Neural cell (in vitro differentiated cells): ENCODE data around the gene NME9. TPM values are rescaled to one million over a fixed set of nuclear protein-coding genes. Genes with fewer than 3 reads are reported as not detected.

Source experiments
- H2AFZ ChIP-seq: fragments of 200-600, 300-800 bp; sonication (generic), shearing (Covaris generic); 2 replicates; pipeline ENCODE4 v1.6.0; 2014; ENCODE audit warnings: low read depth, mild to moderate bottlenecking, antibody characterized with exemption, low read length, moderate library complexity
- H3F3A ChIP-seq: fragments of 200-600 bp; shearing (Covaris generic); 2 replicates; pipeline ENCODE4 v1.6.1; 2016; ENCODE audit warnings: mild to moderate bottlenecking, moderate library complexity, mixed read lengths, antibody characterized with exemption, low read length; ENCODE audit not compliant: insufficient read depth, poor library complexity, severe bottlenecking
- H3K27ac ChIP-seq: fragments of 200-600, 300-800 bp; sonication (generic), shearing (Covaris generic); 2 replicates; pipeline ENCODE4 v1.5.1; 2014; ENCODE audit warnings: mild to moderate bottlenecking, low read length, moderate library complexity
- H3K27me3 ChIP-seq: fragments of 300-800, 200-600 bp; sonication (generic), shearing (Covaris generic); 2 replicates; pipeline ENCODE4 v1.6.0; 2014; ENCODE audit warnings: mild to moderate bottlenecking, low read depth, low read length, moderate library complexity; ENCODE audit not compliant: insufficient read depth
- H3K36me3 ChIP-seq: fragments of 300-800, 200-600 bp; sonication (generic), shearing (Covaris generic); 2 replicates; pipeline ENCODE4 v1.5.1; 2014; ENCODE audit warnings: mild to moderate bottlenecking, antibody characterized with exemption, low read length, moderate library complexity; ENCODE audit not compliant: insufficient read depth
- H3K4me2 ChIP-seq: fragments of 300-800, 200-600 bp; sonication (generic), shearing (Covaris generic); 2 replicates; pipeline ENCODE4 v1.6.0; 2014; ENCODE audit warnings: mild to moderate bottlenecking, low read length
- H3K4me3 ChIP-seq: fragments of 300-800, 200-600 bp; sonication (generic), shearing (Covaris generic); 2 replicates; pipeline ENCODE4 v1.5.1; 2014; ENCODE audit warnings: mild to moderate bottlenecking, low read length, moderate library complexity
- H3K79me2 ChIP-seq: fragments of 200-600 bp; shearing (Covaris generic); replicated peaks from 2 replicates; pipeline ENCODE4 v1.6.0; 2014; ENCODE audit warnings: mild to moderate bottlenecking, low read length, moderate library complexity; ENCODE audit not compliant: insufficient read depth
- H3K9ac ChIP-seq: fragments of 300-800, 200-600 bp; sonication (generic), shearing (Covaris generic); 2 replicates; pipeline ENCODE4 v1.6.1; 2016; ENCODE audit warnings: mild to moderate bottlenecking, low read length, mixed read lengths
- H3K9me2 ChIP-seq: fragments of 200-600 bp; shearing (Covaris generic); 2 replicates; pipeline ENCODE4 v1.6.1; 2016; ENCODE audit warnings: mild to moderate bottlenecking, low read length, mixed read lengths; ENCODE audit not compliant: insufficient read depth
- H3K9me3 ChIP-seq: fragments of 200-600, 300-800 bp; sonication (generic), shearing (Covaris generic); 2 replicates; pipeline ENCODE4 v1.6.1; 2016; ENCODE audit warnings: mild to moderate bottlenecking, mixed run types, low read length, moderate library complexity, mixed read lengths
- H4K20me1 ChIP-seq: fragments of 200-600 bp; shearing (Covaris generic); 2 replicates; pipeline ENCODE4 v1.6.1; 2016; ENCODE audit warnings: mild to moderate bottlenecking, mixed run types; ENCODE audit not compliant: insufficient read depth
- CTCF ChIP-seq: fragments of 450-650 bp; IDR thresholded peaks from 2 replicates; pipeline ENCODE4 v1.5.1; 2014; ENCODE audit warnings: antibody characterized with exemption, mild to moderate bottlenecking, moderate library complexity; ENCODE audit not compliant: poor library complexity, severe bottlenecking
- EP300 ChIP-seq: fragments of 450-650 bp; conservative IDR thresholded peaks from 2 replicates; pipeline ENCODE4 v1.6.1; 2014; ENCODE audit warnings: antibody characterized with exemption, mild to moderate bottlenecking, moderate library complexity; ENCODE audit not compliant: poor library complexity, severe bottlenecking
- EZH2 ChIP-seq: fragments of 200-600, 300-800 bp; shearing (Covaris generic), sonication (generic); IDR thresholded peaks from 2 replicates; pipeline ENCODE4 v1.6.1; 2014; ENCODE audit warnings: antibody characterized with exemption, low read length, borderline replicate concordance, mild to moderate bottlenecking; ENCODE audit not compliant: insufficient read depth, poor library complexity, severe bottlenecking
- MXI1 ChIP-seq: fragments of 450-650 bp; conservative IDR thresholded peaks from 2 replicates; pipeline ENCODE4 v1.6.1; 2014; ENCODE audit warnings: antibody characterized with exemption, mild to moderate bottlenecking; ENCODE audit not compliant: poor library complexity, severe bottlenecking
- POLR2AphosphoS5 ChIP-seq: IDR thresholded peaks from 2 replicates; pipeline ENCODE4 v1.6.1; 2012
- RAD21 ChIP-seq: fragments of 450-650 bp; conservative IDR thresholded peaks from 2 replicates; pipeline ENCODE4 v1.6.1; 2014; ENCODE audit warnings: antibody characterized with exemption, mild to moderate bottlenecking, moderate library complexity
- REST ChIP-seq: IDR thresholded peaks from 2 replicates; pipeline ENCODE4 v1.6.1; 2012; ENCODE audit warnings: borderline replicate concordance
- SMC3 ChIP-seq: fragments of 450-650 bp; conservative IDR thresholded peaks from 2 replicates; pipeline ENCODE4 v1.6.1; 2014; ENCODE audit warnings: antibody characterized with exemption, mild to moderate bottlenecking, moderate library complexity; ENCODE audit not compliant: poor library complexity
- TAF1 ChIP-seq: IDR thresholded peaks from 2 replicates; pipeline ENCODE4 v1.6.1; 2012; ENCODE audit warnings: low read depth
- polyA plus RNA-seq: library from polyadenylated mRNA; depleted of rRNA; stranded (reverse); fragments of >200 nt; gene quantifications from 2 replicates; pipeline ENCODE4 v1.2.3, GENCODE V29; 2014

NME9 gene
- polyA plus RNA-seq, 1 donor from 2014 or later, result 17.4 TPM

- no peak overlapping the region for H2AFZ ChIP-seq
- H3K9ac ChIP-seq, result no peak overlapping the region
- TF ChIP-seq REST (no peak), EZH2 (no peak), TAF1 (no peak), MXI1 (no peak), CTCF (no peak), RAD21 (no peak), POLR2AphosphoS5 (no peak), EP300 (no peak), SMC3 (no peak)
- H3K9me3 ChIP-seq, result no peaks in the 10 kb centered on the region
- no peaks in the 10 kb centered on the region for H3K27me3 ChIP-seq
- no peaks in the 10 kb centered on the region for H3K36me3 ChIP-seq
- H4K20me1 ChIP-seq, result no peaks in the 10 kb centered on the region
- H3K4me3 ChIP-seq, result no peak overlapping the region
- H3F3A ChIP-seq, result no peaks in the 10 kb centered on the region
- H3K4me2 ChIP-seq, result no peak overlapping the region
- H3K27ac ChIP-seq, result no peak overlapping the region
- H3K79me2 ChIP-seq, result no peaks in the 10 kb centered on the region
- no peaks in the 10 kb centered on the region for H3K9me2 ChIP-seq
Measured at GRCh38 chr3:138338244-138338643, 8.6 kb upstream of the NME9 start.

- Histone ChIP-seq H2AFZ (no peak overlapping the region), H3K27me3 (no peaks in the 10 kb centered on the region), H3K36me3 (no peaks in the 10 kb centered on the region), H3K4me3 (no peak overlapping the region), H3K4me2 (no peak overlapping the region), H3F3A (no peaks in the 10 kb centered on the region), H3K9me3 (no peaks in the 10 kb centered on the region), H3K79me2 (no peaks in the 10 kb centered on the region), H3K27ac (no peak overlapping the region), H3K9ac (no peak overlapping the region), H3K9me2 (no peaks in the 10 kb centered on the region), H4K20me1 (no peaks in the 10 kb centered on the region)
- TF ChIP-seq EZH2, result no peak
- no peak for TF ChIP-seq SMC3
- no peak for TF ChIP-seq REST
- TF ChIP-seq TAF1, result no peak
- no peak for TF ChIP-seq POLR2AphosphoS5
- no peak for TF ChIP-seq RAD21
- TF ChIP-seq CTCF, result no peak
Measured at GRCh38 chr3:138336454-138336999, 6.9 kb upstream of the NME9 start.
